ENCODE results near the gene NOP10. TPM values are rescaled to one million over a fixed set of nuclear protein-coding genes. Genes with fewer than 3 reads are reported as not detected.
A peak's percentile ranks its signal among the peaks of the same experiment; 100 is the strongest.
"Not testable (repeated sequence)": the region's sequence is repeated elsewhere in the genome, so short reads cannot be mapped to it uniquely, and the experiment has no call there.

NOP10 gene
- polyA plus RNA-seq (2013, experiment 1 of 2), result 571 TPM
- polyA plus RNA-seq (2013, experiment 2 of 2), result 586 TPM

DNA sequence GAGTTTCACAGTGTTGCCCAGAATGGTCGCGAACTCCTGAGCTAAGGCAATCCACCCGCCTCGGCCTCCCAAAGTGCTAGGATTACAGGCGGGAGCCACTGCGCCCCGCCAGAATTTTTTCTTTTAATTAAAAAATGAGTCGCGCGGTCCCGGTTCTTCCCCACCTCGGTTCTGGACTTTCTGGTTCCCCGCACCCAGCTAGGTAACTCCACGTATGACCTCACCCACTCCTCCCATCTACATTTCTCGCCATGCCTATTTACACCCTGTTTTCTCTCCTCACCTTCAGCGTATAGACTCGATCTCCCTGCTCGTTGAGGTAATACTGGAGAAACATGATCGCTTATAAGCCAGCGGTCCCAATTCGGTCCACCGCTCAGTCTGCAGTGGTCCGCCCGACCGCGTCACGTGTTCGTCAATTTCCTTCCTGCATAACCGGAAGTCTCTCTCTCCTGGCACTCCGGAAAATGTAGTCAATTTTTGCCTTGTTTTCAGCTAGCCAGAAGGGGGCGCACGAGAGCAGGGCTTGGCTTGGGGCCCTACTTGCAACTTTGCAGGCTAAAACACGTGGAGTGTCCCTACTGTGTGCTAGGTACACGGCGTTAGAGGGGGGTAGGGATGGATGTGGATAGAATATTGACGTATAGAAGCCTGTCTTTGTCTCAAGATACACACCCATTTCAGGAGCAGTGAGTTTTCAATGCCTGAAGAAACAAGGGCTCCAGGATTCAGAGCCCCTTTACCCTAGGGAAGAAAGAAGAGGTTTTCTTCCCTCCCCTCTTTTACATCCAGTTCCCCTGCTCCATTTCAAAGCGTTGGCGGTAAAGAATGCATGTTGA is at the start of gene NOP10, which contains the start of gene NUTM1:
Gene NOP10, minus strand, starts transcription at position 400 of the 839 bp plus-strand sequence. Its CDS starts 63 bp downstream, at position 337.
Gene NUTM1, plus strand, starts transcription at position 579 of the 839 bp plus-strand sequence. CDS start 382 bp downstream, outside the sequence.
- H3K18ac ChIP-seq (ENCODE audit: low read depth in 1 of 2, low read length in 2 of 2), result peak within 1 kb of the TSS; percentile 81 to 90
- no peak within 1 kb of the TSS for H3K23ac ChIP-seq (ENCODE audit: low read length in 2 of 2)
- H3K4me1 ChIP-seq (ENCODE audit: control insufficient read depth, insufficient read depth, low read depth, low read length), result peaks cover 3% of the 10 kb centered on the region
- no peak within 1 kb of the TSS for H2BK5ac ChIP-seq (ENCODE audit: low read depth, low read length, poor library complexity, severe bottlenecking)
- H3K27me3 ChIP-seq (ENCODE audit: control insufficient read depth in 1 of 2, insufficient read depth in 1 of 2, low read length in 2 of 2), result no peaks in the 10 kb centered on the region
- peak; percentile 93 for DNase-seq
- no peaks in the 10 kb centered on the region for H3K9me3 ChIP-seq (ENCODE audit: control insufficient read depth, low read length)
- WGBS, result under 1% methylated on average over 34 of the region's 38 CpGs
- H2BK120ac ChIP-seq (ENCODE audit: low read depth, low read length), result peak within 1 kb of the TSS; percentile 52
- peaks cover 6% of the 10 kb centered on the region for H3K79me1 ChIP-seq (replicated peaks; ENCODE audit: low read length, poor library complexity, severe bottlenecking)
- no peak within 1 kb of the TSS for H2BK12ac ChIP-seq (ENCODE audit: low read length in 2 of 2)
- H3K36me3 ChIP-seq (ENCODE audit: control insufficient read depth in 1 of 2, insufficient read depth in 2 of 2, low read depth in 1 of 2, low read length in 2 of 2), result peaks cover 7 to 32% of the 10 kb centered on the region in 2 experiments
- H3K4me2 ChIP-seq (ENCODE audit: low read length, poor library complexity, severe bottlenecking), result peak within 1 kb of the TSS; percentile 60
- H3K14ac ChIP-seq (ENCODE audit: low read length in 2 of 2), result no peak within 1 kb of the TSS
- H4K8ac ChIP-seq (ENCODE audit: low read length), result peak within 1 kb of the TSS; percentile 95
- peak within 1 kb of the TSS; percentile 95 for H3K27ac ChIP-seq (ENCODE audit: low read length, poor library complexity, severe bottlenecking)
- H4K91ac ChIP-seq (ENCODE audit: low read length), result peak within 1 kb of the TSS; percentile 77
- H2AK5ac ChIP-seq (ENCODE audit: low read length, severe bottlenecking), result no peak within 1 kb of the TSS
- peak within 1 kb of the TSS; percentile 60 to 69 for H3K4ac ChIP-seq (ENCODE audit: low read depth in 1 of 2, low read length in 2 of 2)
- H2BK15ac ChIP-seq (ENCODE audit: low read depth, poor library complexity, severe bottlenecking), result no peak within 1 kb of the TSS
- peak within 1 kb of the TSS; percentile 97 for H3K9ac ChIP-seq (ENCODE audit: low read length)
- H2AFZ ChIP-seq (ENCODE audit: low read depth, low read length), result no peak within 1 kb of the TSS
- H3K4me3 ChIP-seq (ENCODE audit: insufficient read depth in 1 of 2, low read depth in 1 of 2, low read length in 2 of 2), result peak within 1 kb of the TSS; percentile 69 to 100

DNA sequence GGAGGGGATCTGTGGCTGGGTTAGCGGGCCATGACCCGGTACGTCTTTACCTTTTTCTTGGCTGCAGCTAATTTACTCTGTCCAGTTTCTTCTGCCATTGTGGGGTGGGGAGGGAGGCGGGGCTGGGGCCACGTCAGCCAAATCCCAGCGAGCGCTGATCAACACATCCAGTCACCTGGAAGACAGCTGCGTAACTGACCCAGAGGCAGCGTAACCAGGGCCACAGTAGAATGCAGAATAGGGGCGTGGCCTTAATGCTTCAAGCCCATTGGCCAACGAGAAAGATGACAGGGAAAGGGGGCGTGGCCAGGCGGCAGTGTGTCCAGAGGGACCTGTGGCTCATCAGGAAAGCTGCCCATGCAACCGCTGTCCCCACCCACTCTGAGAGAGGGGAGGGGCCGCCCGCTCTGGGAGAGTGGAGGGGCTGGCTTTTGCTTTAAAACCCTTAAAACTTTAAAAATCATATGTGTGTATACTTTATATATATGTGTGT is 46.7 kb upstream of the NOP10 start:
- not testable (repeated sequence) for H3K27me3 ChIP-seq (ENCODE audit: control insufficient read depth in 1 of 2, insufficient read depth in 1 of 2, low read length in 2 of 2)
- WGBS, result no CpG with 5 or more reads among the region's 16 CpGs

DNA sequence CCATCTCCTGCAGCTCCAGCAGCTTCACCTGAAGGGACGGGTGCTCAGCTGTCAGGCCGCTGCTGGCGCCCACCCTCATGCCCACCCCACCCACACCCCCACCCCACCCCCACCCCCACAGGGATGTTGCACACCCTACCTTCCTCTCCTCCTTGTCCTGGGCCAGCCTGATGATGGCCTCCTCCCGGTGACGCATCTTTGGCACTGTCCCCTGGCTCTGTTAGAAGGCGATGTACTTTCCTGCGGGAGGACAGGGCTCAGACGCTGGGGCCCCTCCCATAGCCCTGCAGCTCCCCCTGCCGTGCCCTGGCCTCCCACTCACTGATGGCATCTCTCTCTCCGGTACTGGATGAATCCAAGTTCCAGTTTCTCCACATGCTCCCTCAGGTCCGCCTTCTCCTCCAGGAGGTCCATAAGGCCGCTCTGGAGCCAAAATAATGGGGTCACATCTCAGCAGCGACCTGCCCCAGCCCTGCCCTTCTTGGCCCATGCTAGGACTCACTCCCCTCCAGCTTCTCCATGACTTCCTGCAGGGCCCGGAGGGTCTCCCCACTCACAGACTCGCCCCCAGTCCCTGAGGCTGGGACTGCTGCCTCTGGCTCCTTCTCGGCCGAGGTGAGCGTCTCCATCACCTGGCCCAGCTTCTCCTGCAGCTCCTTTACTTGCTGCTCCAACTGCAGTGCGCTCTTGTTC is 39.0 kb upstream of the NOP10 start:
- H3K18ac ChIP-seq (ENCODE audit: low read depth in 1 of 2, low read length in 2 of 2); H2BK120ac ChIP-seq (ENCODE audit: low read depth, low read length); H3K23ac ChIP-seq (ENCODE audit: low read length in 2 of 2); H4K91ac ChIP-seq (ENCODE audit: low read length); H3K4me2 ChIP-seq (ENCODE audit: low read length, poor library complexity, severe bottlenecking); H3K4me3 ChIP-seq (ENCODE audit: insufficient read depth in 1 of 2, low read depth in 1 of 2, low read length in 2 of 2); H2AFZ ChIP-seq (ENCODE audit: low read depth, low read length); H3K9me3 ChIP-seq (ENCODE audit: control insufficient read depth, low read length); H3K14ac ChIP-seq (ENCODE audit: low read length in 2 of 2); H2BK15ac ChIP-seq (ENCODE audit: low read depth, poor library complexity, severe bottlenecking); H3K79me1 ChIP-seq (replicated peaks; ENCODE audit: low read length, poor library complexity, severe bottlenecking); H3K4ac ChIP-seq (ENCODE audit: low read depth in 1 of 2, low read length in 2 of 2); H3K4me1 ChIP-seq (ENCODE audit: control insufficient read depth, insufficient read depth, low read depth, low read length); H2BK12ac ChIP-seq (ENCODE audit: low read length in 2 of 2); H3K9ac ChIP-seq (ENCODE audit: low read length); H3K36me3 ChIP-seq (ENCODE audit: control insufficient read depth in 1 of 2, insufficient read depth in 2 of 2, low read depth in 1 of 2, low read length in 2 of 2); H2AK5ac ChIP-seq (ENCODE audit: low read length, severe bottlenecking); H4K8ac ChIP-seq (ENCODE audit: low read length); H3K27me3 ChIP-seq (ENCODE audit: control insufficient read depth in 1 of 2, insufficient read depth in 1 of 2, low read length in 2 of 2); H2BK5ac ChIP-seq (ENCODE audit: low read depth, low read length, poor library complexity, severe bottlenecking); DNase-seq; H3K27ac ChIP-seq (ENCODE audit: low read length, poor library complexity, severe bottlenecking): not testable (repeated sequence)
- no CpG with 5 or more reads among the region's 19 CpGs for WGBS

More for the DNA sequence above, 46.7 kb upstream of the NOP10 start:
- H3K79me1 ChIP-seq (replicated peaks; ENCODE audit: low read length, poor library complexity, severe bottlenecking); H3K14ac ChIP-seq (ENCODE audit: low read length in 2 of 2); H3K9ac ChIP-seq (ENCODE audit: low read length); H3K27ac ChIP-seq (ENCODE audit: low read length, poor library complexity, severe bottlenecking); H3K18ac ChIP-seq (ENCODE audit: low read depth in 1 of 2, low read length in 2 of 2); H3K23ac ChIP-seq (ENCODE audit: low read length in 2 of 2); H2BK5ac ChIP-seq (ENCODE audit: low read depth, low read length, poor library complexity, severe bottlenecking); H2BK120ac ChIP-seq (ENCODE audit: low read depth, low read length); H3K4me2 ChIP-seq (ENCODE audit: low read length, poor library complexity, severe bottlenecking); H3K4ac ChIP-seq (ENCODE audit: low read depth in 1 of 2, low read length in 2 of 2); H2BK12ac ChIP-seq (ENCODE audit: low read length in 2 of 2); H4K91ac ChIP-seq (ENCODE audit: low read length); H2AK5ac ChIP-seq (ENCODE audit: low read length, severe bottlenecking); H3K36me3 ChIP-seq (ENCODE audit: control insufficient read depth in 1 of 2, insufficient read depth in 2 of 2, low read depth in 1 of 2, low read length in 2 of 2); DNase-seq; H2AFZ ChIP-seq (ENCODE audit: low read depth, low read length); H2BK15ac ChIP-seq (ENCODE audit: low read depth, poor library complexity, severe bottlenecking); H3K4me1 ChIP-seq (ENCODE audit: control insufficient read depth, insufficient read depth, low read depth, low read length); H3K4me3 ChIP-seq (ENCODE audit: insufficient read depth in 1 of 2, low read depth in 1 of 2, low read length in 2 of 2); H4K8ac ChIP-seq (ENCODE audit: low read length); H3K9me3 ChIP-seq (ENCODE audit: control insufficient read depth, low read length): not testable (repeated sequence)

DNA sequence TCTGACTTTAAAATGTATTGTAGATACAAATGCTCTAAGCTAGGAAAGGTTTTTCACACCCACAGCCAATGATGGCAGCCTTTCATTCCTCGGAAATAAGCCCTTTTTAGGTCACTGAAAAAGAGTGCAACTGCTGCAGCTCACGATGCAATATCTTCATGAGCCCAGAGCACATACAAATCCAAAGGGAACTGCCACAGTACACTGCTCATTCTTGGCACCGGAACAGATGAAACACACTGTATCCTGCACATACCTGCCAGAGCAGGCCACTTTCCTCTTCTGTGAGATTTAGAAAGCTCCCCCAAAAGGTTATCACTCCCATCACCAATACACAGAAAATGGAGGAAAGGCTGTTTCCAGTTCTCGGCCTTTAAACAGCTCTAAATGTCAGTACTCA is 37.6 kb upstream of the NOP10 start:
- not testable (repeated sequence) for H3K4me2 ChIP-seq (ENCODE audit: low read length, poor library complexity, severe bottlenecking); H2BK120ac ChIP-seq (ENCODE audit: low read depth, low read length); H2BK5ac ChIP-seq (ENCODE audit: low read depth, low read length, poor library complexity, severe bottlenecking); H3K79me1 ChIP-seq (replicated peaks; ENCODE audit: low read length, poor library complexity, severe bottlenecking); H3K23ac ChIP-seq (ENCODE audit: low read length in 2 of 2); H2BK12ac ChIP-seq (ENCODE audit: low read length in 2 of 2); H3K27me3 ChIP-seq (ENCODE audit: control insufficient read depth in 1 of 2, insufficient read depth in 1 of 2, low read length in 2 of 2); H3K27ac ChIP-seq (ENCODE audit: low read length, poor library complexity, severe bottlenecking); H3K4me3 ChIP-seq (ENCODE audit: insufficient read depth in 1 of 2, low read depth in 1 of 2, low read length in 2 of 2); H2AK5ac ChIP-seq (ENCODE audit: low read length, severe bottlenecking); H3K9ac ChIP-seq (ENCODE audit: low read length); H3K9me3 ChIP-seq (ENCODE audit: control insufficient read depth, low read length); H4K91ac ChIP-seq (ENCODE audit: low read length); H2AFZ ChIP-seq (ENCODE audit: low read depth, low read length); H3K4me1 ChIP-seq (ENCODE audit: control insufficient read depth, insufficient read depth, low read depth, low read length); H4K8ac ChIP-seq (ENCODE audit: low read length); DNase-seq; H3K4ac ChIP-seq (ENCODE audit: low read depth in 1 of 2, low read length in 2 of 2); H2BK15ac ChIP-seq (ENCODE audit: low read depth, poor library complexity, severe bottlenecking); H3K14ac ChIP-seq (ENCODE audit: low read length in 2 of 2); H3K18ac ChIP-seq (ENCODE audit: low read depth in 1 of 2, low read length in 2 of 2); H3K36me3 ChIP-seq (ENCODE audit: control insufficient read depth in 1 of 2, insufficient read depth in 2 of 2, low read depth in 1 of 2, low read length in 2 of 2)
- WGBS, result 97% methylated on average over 3 of the region's 4 CpGs
